BLaER1 treated with 17β-estradiol and CSF1 and Interleukin-3, amounts not matched to agents 10 nM and 100 nM (cell line): Measurements from ENCODE around the gene SLC25A25.
"Not testable (repeated sequence)": the region's sequence is repeated elsewhere in the genome, so short reads cannot be mapped to it uniquely, and the experiment has no call there.

ENCODE experiments used
- H3K27ac ChIP-seq, 11 experiments: shearing (Covaris generic); formaldehyde crosslinking; 2 replicates each; pipeline ENCODE4 v1.8.1; 2022
- H3K27me3 ChIP-seq, 11 experiments: shearing (Covaris generic); formaldehyde crosslinking; 2 replicates each; pipeline ENCODE4 v1.8.1; 2022
- H3K36me3 ChIP-seq, 11 experiments: shearing (Covaris generic); formaldehyde crosslinking; 2 replicates each; pipeline ENCODE4 v1.8.1; 2022
- H3K4me1 ChIP-seq, 10 experiments: shearing (Covaris generic); formaldehyde crosslinking; 2 replicates each; pipeline ENCODE4 v1.8.1; 2022
- H3K4me2 ChIP-seq, 11 experiments: shearing (Covaris generic); formaldehyde crosslinking; 2 replicates each; pipeline ENCODE4 v1.8.1; 2022
- H3K4me3 ChIP-seq, 10 experiments: shearing (Covaris generic); formaldehyde crosslinking; 2 replicates each; pipeline ENCODE4 v1.8.1; 2022
- H3K9ac ChIP-seq, 11 experiments: shearing (Covaris generic); formaldehyde crosslinking; 2 replicates each; pipeline ENCODE4 v1.8.1; 2022
- H3K9me3 ChIP-seq, 11 experiments: shearing (Covaris generic); formaldehyde crosslinking; replicated peaks in 1 of 11; 2 replicates each; pipeline ENCODE4 v1.8.1; 2022
- H4K20me1 ChIP-seq, 11 experiments: shearing (Covaris generic); formaldehyde crosslinking; 2 replicates each; pipeline ENCODE4 v1.8.1; 2022
- Cebpa-rat ChIP-seq, 11 experiments: shearing (Covaris generic); IDR thresholded peaks; 2 replicates each; pipeline ENCODE4 v1.8.1; 2022

Gene SLC25A25

DNA sequence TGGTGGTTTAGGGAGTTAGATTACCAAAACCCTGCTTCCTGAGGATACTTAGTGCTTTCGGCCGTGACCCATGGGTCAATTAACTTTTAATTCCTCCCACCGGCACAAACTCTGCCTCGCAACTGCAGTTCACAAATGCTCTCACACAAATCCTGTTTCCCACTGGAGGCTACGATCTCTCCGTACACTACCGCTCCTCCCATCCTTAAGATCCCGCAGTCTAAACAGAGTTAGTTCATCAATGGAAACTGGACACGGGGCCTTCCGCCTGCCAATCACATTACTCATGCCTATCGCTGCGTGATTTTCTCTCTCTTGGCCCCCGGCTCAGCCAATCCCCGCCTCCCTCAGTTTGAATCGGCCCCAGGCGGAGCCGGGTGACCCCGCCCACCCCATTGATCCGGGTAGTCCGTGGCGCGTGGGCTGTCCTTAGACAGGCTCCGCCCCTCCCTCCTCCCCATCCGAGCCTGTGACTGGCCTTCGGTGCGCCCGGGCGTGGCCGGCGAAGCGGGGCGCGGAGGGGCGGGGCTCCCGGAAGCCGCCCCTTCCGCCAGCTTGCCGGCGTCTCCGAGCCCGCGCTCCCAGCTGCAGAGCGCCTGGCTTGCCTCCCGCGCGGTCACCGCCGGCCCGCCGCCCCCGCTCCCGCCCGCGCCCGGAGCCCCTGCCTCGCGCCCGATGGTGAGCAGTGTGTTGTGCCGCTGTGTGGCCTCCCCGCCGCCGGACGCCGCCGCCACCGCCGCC is at the start of gene SLC25A25:
Gene SLC25A25, plus strand, starts transcription at position 588 of the 741 bp plus-strand sequence. Its CDS starts 88 bp downstream, at position 676.
- H3K36me3 ChIP-seq: peaks cover 4 to 33% (median 11%) of the 10 kb centered on the region in 11 experiments; a peak in 13 of 22 replicates
- H3K27me3 ChIP-seq: no peaks in the 10 kb centered on the region
- no peak for TF ChIP-seq Cebpa-rat (IDR thresholded peaks at IDR 0.05)
- peaks cover 0 to 45% (median 8%) of the 10 kb centered on the region in 11 experiments; a peak in 10 of 22 replicates for H4K20me1 ChIP-seq
- peak within 1 kb of the TSS; percentile 87 to 99 (median 97) for H3K27ac ChIP-seq
- peak within 1 kb of the TSS; percentile 87 to 98 (median 96) for H3K9ac ChIP-seq
- H3K9me3 ChIP-seq: peaks cover 0 to 10% (median 0%) of the 10 kb centered on the region in 11 experiments; a peak in 4 of 22 replicates
- peaks cover 72 to 80% (median 76%) of the 10 kb centered on the region in 10 experiments for H3K4me1 ChIP-seq
- H3K4me3 ChIP-seq: peak within 1 kb of the TSS; percentile 88 to 100 (median 96)
- H3K4me2 ChIP-seq: peak within 1 kb of the TSS; percentile 89 to 100 (median 98)

DNA sequence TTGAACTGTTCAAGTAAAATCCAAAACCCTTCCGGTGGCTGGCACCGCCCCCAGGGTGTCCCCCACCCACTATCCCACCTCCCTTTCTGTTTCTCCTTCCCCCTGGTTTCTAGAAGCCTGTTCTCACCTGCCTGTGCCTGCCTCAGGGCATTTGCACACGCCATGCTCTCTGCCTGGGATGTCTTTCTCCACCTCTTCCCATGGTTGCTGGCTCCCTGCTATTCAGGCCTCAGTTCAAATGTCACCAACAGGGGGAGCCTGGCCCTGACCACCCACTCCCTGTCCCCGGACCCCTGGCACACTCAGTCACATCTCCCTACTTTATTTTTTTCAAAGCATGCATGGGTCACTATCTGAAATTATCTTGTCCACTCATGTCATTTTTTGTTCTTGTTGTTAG is 47.3 kb upstream of the SLC25A25 start:
- H3K27me3 ChIP-seq: peaks cover 16 to 25% (median 23%) of the 10 kb centered on the region in 11 experiments
- H3K4me3 ChIP-seq: no peak overlapping the region
- no peaks in the 10 kb centered on the region for H3K9me3 ChIP-seq
- no peaks in the 10 kb centered on the region for H3K36me3 ChIP-seq
- TF ChIP-seq Cebpa-rat (IDR thresholded peaks at IDR 0.05): no peak
- no peak overlapping the region for H3K27ac ChIP-seq
- H3K9ac ChIP-seq: no peak overlapping the region
- H3K4me1 ChIP-seq: peaks cover 16 to 30% (median 24%) of the 10 kb centered on the region in 10 experiments
- peaks cover 0 to 5% (median 0%) of the 10 kb centered on the region in 11 experiments; a peak in 1 of 22 replicates for H4K20me1 ChIP-seq
- H3K4me2 ChIP-seq: no peak overlapping the region

DNA sequence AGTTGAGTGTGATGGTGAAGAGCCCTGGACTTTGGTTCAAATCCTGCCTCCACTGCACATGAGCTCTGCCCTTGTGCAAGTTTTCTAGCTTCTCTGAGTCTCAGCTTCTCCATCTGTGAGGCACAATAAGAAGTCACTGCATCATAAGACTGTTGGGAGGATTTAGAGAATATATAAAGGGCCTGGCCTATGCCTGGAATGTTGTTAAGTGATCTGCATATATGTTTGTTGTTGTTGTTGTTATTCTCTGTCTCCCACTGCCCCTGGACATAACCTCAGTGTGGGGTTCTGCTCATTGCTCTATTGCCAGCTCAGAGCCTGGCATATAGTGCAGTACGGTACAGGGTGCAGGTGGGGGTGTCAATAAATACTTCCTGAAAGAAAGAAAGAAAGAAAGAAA is 46.9 kb upstream of the SLC25A25 start:
- peaks cover 12 to 21% (median 19%) of the 10 kb centered on the region in 11 experiments for H3K27me3 ChIP-seq
- H3K4me1 ChIP-seq: peaks cover 19 to 34% (median 28%) of the 10 kb centered on the region in 10 experiments
- peaks cover 0 to under 1% (median 0%) of the 10 kb centered on the region in 11 experiments; a peak in 1 of 22 replicates for H4K20me1 ChIP-seq
- no peak for TF ChIP-seq Cebpa-rat (IDR thresholded peaks at IDR 0.05)
- no peaks in the 10 kb centered on the region for H3K36me3 ChIP-seq
- no peak overlapping the region for H3K9ac ChIP-seq
- H3K9me3 ChIP-seq: no peaks in the 10 kb centered on the region
- H3K27ac ChIP-seq: no peak overlapping the region
- H3K4me3 ChIP-seq: no peak overlapping the region
- no peak overlapping the region for H3K4me2 ChIP-seq

DNA sequence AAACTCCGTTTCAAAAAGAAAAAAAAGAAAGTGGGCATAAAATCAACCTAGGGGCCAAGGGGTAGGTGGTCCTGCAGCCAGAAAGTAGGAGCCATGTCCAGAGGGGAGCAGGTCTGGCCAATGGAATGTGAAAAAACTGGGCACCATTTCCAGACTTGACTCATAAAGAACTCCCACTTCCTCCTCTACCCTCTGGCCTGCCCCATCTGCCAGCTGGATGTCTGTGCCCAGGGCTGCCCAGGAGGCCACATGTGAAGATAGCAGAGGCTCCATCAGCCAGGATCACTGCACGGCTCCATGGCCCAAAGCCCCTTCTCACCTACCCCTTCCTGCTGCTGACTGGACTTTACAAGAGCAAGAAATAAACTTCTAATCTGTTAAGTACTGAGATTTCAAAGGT is 45.1 kb upstream of the SLC25A25 start:
- peaks cover 0 to 3% (median 1%) of the 10 kb centered on the region in 11 experiments; a peak in 6 of 22 replicates for H3K27me3 ChIP-seq
- H3K27ac ChIP-seq: no peak overlapping the region
- H3K4me1 ChIP-seq: peaks cover 36 to 52% (median 46%) of the 10 kb centered on the region in 10 experiments
- H3K36me3 ChIP-seq: no peaks in the 10 kb centered on the region
- no peaks in the 10 kb centered on the region for H3K9me3 ChIP-seq
- H3K9ac ChIP-seq: no peak overlapping the region
- TF ChIP-seq Cebpa-rat (IDR thresholded peaks at IDR 0.05): no peak
- H3K4me3 ChIP-seq: no peak overlapping the region
- no peaks in the 10 kb centered on the region; a peak in 1 of 22 replicates for H4K20me1 ChIP-seq
- H3K4me2 ChIP-seq: peak overlapping the region; percentile 33 to 66 (median 45)

DNA sequence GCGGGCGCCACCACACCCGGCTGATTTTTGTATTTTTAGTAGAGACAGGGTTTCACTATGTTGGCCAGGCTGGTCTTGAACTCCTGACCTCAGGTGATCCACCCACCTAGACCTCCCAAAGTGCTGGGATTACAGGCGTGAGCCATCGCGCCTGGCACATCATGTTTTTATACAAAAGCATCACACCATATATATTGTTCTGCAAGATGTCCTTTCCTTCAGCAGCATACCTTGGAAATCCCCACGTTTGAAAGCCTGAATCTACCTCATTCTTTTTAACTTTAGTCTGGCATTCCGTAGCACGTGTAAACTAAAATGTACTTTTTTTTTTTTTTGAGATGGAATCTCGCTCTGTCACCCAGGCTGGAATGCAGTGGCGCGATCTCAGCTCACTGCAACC is 44.4 kb upstream of the SLC25A25 start:
- H3K36me3 ChIP-seq, H4K20me1 ChIP-seq, H3K9me3 ChIP-seq, H3K9ac ChIP-seq, H3K27me3 ChIP-seq, H3K4me3 ChIP-seq, H3K27ac ChIP-seq: not testable (repeated sequence)
- H3K4me1 ChIP-seq: peaks cover 43 to 59% (median 54%) of the 10 kb centered on the region in 10 experiments
- peak overlapping the region in 8 of 11 experiments; percentile 22 to 66 (median 48); a peak in 8 of 22 replicates for H3K4me2 ChIP-seq

DNA sequence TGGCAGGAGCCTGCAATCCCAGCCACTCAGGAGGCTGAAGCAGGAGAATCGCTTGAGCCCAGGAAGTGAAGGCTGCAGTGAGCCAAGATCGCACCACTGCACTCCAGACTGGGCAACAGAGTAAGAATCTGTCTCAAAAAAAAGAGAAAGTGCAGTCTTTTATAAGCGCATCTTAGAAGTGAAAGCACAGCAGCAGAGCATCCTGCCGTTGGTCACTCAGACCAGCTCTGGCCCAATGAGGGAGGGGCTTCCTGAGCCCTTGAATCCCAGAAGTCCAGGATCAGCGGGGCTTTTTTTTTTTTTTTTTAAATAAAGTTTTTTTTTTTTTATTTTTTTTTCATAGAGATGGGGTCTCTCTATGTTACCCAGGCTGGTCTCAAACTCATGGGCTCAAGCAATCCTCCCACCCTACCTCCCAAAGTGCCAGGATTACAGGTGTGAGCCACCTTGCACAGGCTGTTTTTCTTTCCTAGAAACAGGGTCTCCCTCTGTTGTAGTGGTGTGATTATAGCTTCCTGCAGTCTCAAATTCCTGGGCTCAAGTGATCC is 43.2 kb upstream of the SLC25A25 start:
- H3K27ac ChIP-seq: no peak overlapping the region
- H3K9me3 ChIP-seq: no peaks in the 10 kb centered on the region
- TF ChIP-seq Cebpa-rat (IDR thresholded peaks at IDR 0.05): no peak
- H4K20me1 ChIP-seq: no peaks in the 10 kb centered on the region
- peak overlapping the region in 6 of 11 experiments; percentile 56 to 83 (median 70); a peak in 7 of 22 replicates for H3K4me2 ChIP-seq
- H3K4me1 ChIP-seq: peaks cover 48 to 65% (median 58%) of the 10 kb centered on the region in 10 experiments
- H3K27me3 ChIP-seq: no peaks in the 10 kb centered on the region
- H3K4me3 ChIP-seq: no peak overlapping the region
- no peaks in the 10 kb centered on the region for H3K36me3 ChIP-seq
- H3K9ac ChIP-seq: no peak overlapping the region

GRCh38 chr9:128025736-128026135 is 42.3 kb upstream of the SLC25A25 start:
- TF ChIP-seq Cebpa-rat (IDR thresholded peaks at IDR 0.05): no peak
- Histone ChIP-seq H3K9me3 (no peaks in the 10 kb centered on the region), H3K27ac (no peak overlapping the region), H3K4me2 (peak overlapping the region; percentile 56 to 83 (median 69); a peak in 21 of 22 replicates), H3K4me1 (peaks cover 48 to 65% (median 58%) of the 10 kb centered on the region in 10 experiments), H3K27me3 (no peaks in the 10 kb centered on the region), H3K4me3 (no peak overlapping the region), H4K20me1 (no peaks in the 10 kb centered on the region), H3K9ac (0 out of 22 replicates have a peak overlapping the region, but pooled peaks of 1 of the 11 experiments have one; percentile 1), H3K36me3 (no peaks in the 10 kb centered on the region)

DNA sequence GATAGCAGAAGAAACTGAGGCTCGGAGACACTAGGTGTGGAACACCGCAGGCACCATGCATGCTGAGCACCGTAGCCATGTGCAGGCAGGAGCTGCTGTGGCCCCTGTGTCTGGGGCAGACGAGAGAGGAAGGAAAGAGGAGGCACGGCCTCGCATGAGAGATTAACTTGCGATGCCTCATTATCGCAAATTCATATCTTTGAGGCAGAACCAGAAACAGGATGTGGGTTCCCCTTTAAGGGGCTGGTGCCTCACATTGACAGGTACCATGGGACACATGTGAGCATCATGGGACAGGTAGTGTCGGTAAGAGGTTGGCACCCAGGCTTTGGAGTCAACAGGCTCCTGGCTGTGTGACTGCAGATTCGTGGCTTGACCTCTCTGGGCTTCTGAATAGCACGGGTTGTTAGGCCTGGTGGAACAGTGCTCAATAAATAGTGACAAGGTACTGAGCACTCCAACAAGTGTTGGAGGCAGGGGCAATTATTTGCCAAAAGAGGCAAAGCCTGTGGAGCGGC is 41.7 kb upstream of the SLC25A25 start:
- H4K20me1 ChIP-seq: no peaks in the 10 kb centered on the region
- H3K9me3 ChIP-seq: no peaks in the 10 kb centered on the region
- H3K36me3 ChIP-seq: no peaks in the 10 kb centered on the region
- no peaks in the 10 kb centered on the region for H3K27me3 ChIP-seq
- H3K9ac ChIP-seq: peak overlapping the region in 5 of 11 experiments; percentile 9 to 47 (median 29); a peak in 3 of 22 replicates
- H3K4me3 ChIP-seq: no peak overlapping the region
- no peak for TF ChIP-seq Cebpa-rat (IDR thresholded peaks at IDR 0.05)
- H3K4me1 ChIP-seq: peaks cover 48 to 71% (median 59%) of the 10 kb centered on the region in 10 experiments
- H3K27ac ChIP-seq: peak overlapping the region in 5 of 11 experiments; percentile 15 to 56 (median 32); a peak in 7 of 22 replicates
- peak overlapping the region; percentile 56 to 83 (median 69) for H3K4me2 ChIP-seq
